ENCODE data around the gene CYB5R2.

CYB5R2 gene

GRCh38 chr11:7648264-7648663, 25.0 kb downstream of the CYB5R2 start:
- H3K27ac ChIP-seq: no peak overlapping the region
- TF ChIP-seq ZFX (IDR thresholded peaks at IDR 0.05; ENCODE audit: borderline replicate concordance) (no peak), CTCF (IDR thresholded peaks at IDR 0.05) (no peak)

GRCh38 chr11:7646866-7647265, 26.4 kb downstream of the CYB5R2 start:
- H3K27ac ChIP-seq: no peak overlapping the region
- no peak for TF ChIP-seq CTCF (IDR thresholded peaks at IDR 0.05)
- no peak for TF ChIP-seq ZFX (IDR thresholded peaks at IDR 0.05; ENCODE audit: borderline replicate concordance)

- no peak overlapping the region for H3K27ac ChIP-seq
- no peak for TF ChIP-seq ZFX (IDR thresholded peaks at IDR 0.05; ENCODE audit: borderline replicate concordance)
- TF ChIP-seq CTCF (IDR thresholded peaks at IDR 0.05): no peak
Measured at GRCh38 chr11:7645206-7645605, 28.1 kb downstream of the CYB5R2 start.

- no peak overlapping the region for H3K27ac ChIP-seq
Measured at GRCh38 chr11:7643314-7643713, 30.0 kb downstream of the CYB5R2 start.

GRCh38 chr11:7642747-7643146, 30.6 kb downstream of the CYB5R2 start:
- TF ChIP-seq CTCF (IDR thresholded peaks at IDR 0.05) (no peak), ZFX (IDR thresholded peaks at IDR 0.05; ENCODE audit: borderline replicate concordance) (no peak)
- no peak overlapping the region for H3K27ac ChIP-seq

More at GRCh38 chr11:7643314-7643713, 30.0 kb downstream of the CYB5R2 start:
- TF ChIP-seq CTCF (IDR thresholded peaks at IDR 0.05) (no peak), ZFX (IDR thresholded peaks at IDR 0.05; ENCODE audit: borderline replicate concordance) (no peak)

GRCh38 chr11:7640816-7641215, 32.5 kb downstream of the CYB5R2 start:
- no peak overlapping the region for H3K27ac ChIP-seq
- TF ChIP-seq ZFX (IDR thresholded peaks at IDR 0.05; ENCODE audit: borderline replicate concordance): no peak
- no peak for TF ChIP-seq CTCF (IDR thresholded peaks at IDR 0.05)

- no peak overlapping the region for H3K27ac ChIP-seq
- TF ChIP-seq CTCF (IDR thresholded peaks at IDR 0.05) (no peak), ZFX (IDR thresholded peaks at IDR 0.05; ENCODE audit: borderline replicate concordance) (no peak)
Measured at GRCh38 chr11:7639643-7640025, 33.7 kb downstream of the CYB5R2 start.
